H1 (cell line): ENCODE data around the gene ABHD8.

Source experiments
- CTCF ChIP-seq, 3 experiments: IDR thresholded peaks; 1 replicate in 2 of 3; 2 replicates in 1 of 3; pipeline versions ENCODE4 v1.5.1 to v1.6.1; 2011; ENCODE audit warnings: low read length in 3 of 3, mild to moderate bottlenecking in 3 of 3, inconsistent platforms in 2 of 3, low read depth in 1 of 3, moderate library complexity in 1 of 3; ENCODE audit not compliant: insufficient read depth in 1 of 3; ENCODE audit errors: control extremely low read depth in 1 of 3
- GABPA ChIP-seq: IDR thresholded peaks from 2 replicates; pipeline ENCODE4 v1.6.1; 2011; ENCODE audit warnings: mild to moderate bottlenecking, low read length, moderate library complexity, borderline replicate concordance; ENCODE audit not compliant: insufficient read depth
- HDAC6 ChIP-seq: IDR thresholded peaks from one replicate; pipeline ENCODE4 v1.7.1; 2012; ENCODE audit warnings: low read depth, mild to moderate bottlenecking, inconsistent platforms, low read length, moderate library complexity
- MAFK ChIP-seq: IDR thresholded peaks from 2 replicates; pipeline ENCODE4 v1.6.1; 2012; ENCODE audit warnings: low read depth, mild to moderate bottlenecking, improper control_type of control experiment, low read length
- POLR2AphosphoS5 ChIP-seq: IDR thresholded peaks from 2 replicates; pipeline ENCODE4 v1.6.1; 2011; ENCODE audit warnings: low read depth, low read length
- YY1 ChIP-seq: IDR thresholded peaks from 2 replicates; pipeline ENCODE4 v1.6.1; 2011; ENCODE audit warnings: low read depth, mild to moderate bottlenecking, low read length

- TF ChIP-seq POLR2AphosphoS5 (no peak), GABPA (no peak), CTCF (IDR thresholded peaks at IDR 0.05; ENCODE audit: control extremely low read depth in 1 of 3, insufficient read depth in 1 of 3, low read depth in 1 of 3, low read length in 3 of 3) (no peak), YY1 (no peak), HDAC6 (no peak), MAFK (no peak)
Observed at GRCh38 chr19:17266589-17266974, 36.6 kb downstream of the ABHD8 start.
